Lower lobe of right lung (tissue), 2 donors: ENCODE data around the gene JAML. TPM values are rescaled to one million over a fixed set of nuclear protein-coding genes. Genes with fewer than 3 reads are reported as not detected.

Experiments
- ATAC-seq, 2 donors: fragments of 200-7000 bp; cut with Tn5 transposase; one replicate each; pipeline ENCODE4 v1.9.1; 2020 to 2022; ENCODE audit warnings: mild to moderate bottlenecking in 2 of 2, moderate library complexity in 2 of 2
- DNase-seq: peaks from one replicate; pipeline ENCODE4 v3.0.0-alpha.2; 2020
- H3K27ac ChIP-seq: fragments of 200-600 bp; one replicate; pipeline ENCODE4 v1.8.0; 2022
- H3K27me3 ChIP-seq: fragments of 200-600 bp; one replicate; pipeline ENCODE4 v1.8.0; 2022; ENCODE audit warnings: low read depth
- H3K36me3 ChIP-seq: fragments of 200-600 bp; one replicate; pipeline ENCODE4 v1.8.0; 2022; ENCODE audit warnings: mild to moderate bottlenecking
- H3K4me1 ChIP-seq: fragments of 200-600 bp; one replicate; pipeline ENCODE4 v1.8.0; 2022
- H3K4me3 ChIP-seq: fragments of 200-600 bp; one replicate; pipeline ENCODE4 v1.8.0; 2022; ENCODE audit warnings: mild to moderate bottlenecking
- H3K9me3 ChIP-seq: fragments of 200-600 bp; one replicate; pipeline ENCODE4 v1.8.0; 2022
- CTCF ChIP-seq: fragments of 200-600 bp; IDR thresholded peaks from one replicate; pipeline ENCODE4 v1.8.0; 2022; ENCODE audit warnings: antibody characterized with exemption, mild to moderate bottlenecking
- intact Hi-C: fragments of 100-400 bp; cut with DNase I; formaldehyde crosslinking; loops from one replicate; pipeline ENCODE4 v1.11.0; 2022
- total RNA-seq: library from RNA; stranded (reverse); fragmentation: NEBNext Ultra II Directional; extraction: Animal tissue kit (Norgen Biotek cat#: 25700); gene quantifications from one replicate; pipeline ENCODE4 v1.2.1, GENCODE V29; 2021
- donor health status: DM: no; HTN: yes; CAD: no; lungs with severe emphysema.

Gene JAML
- total RNA-seq, 1 donor from 2014 or later, result 163 TPM

DNA sequence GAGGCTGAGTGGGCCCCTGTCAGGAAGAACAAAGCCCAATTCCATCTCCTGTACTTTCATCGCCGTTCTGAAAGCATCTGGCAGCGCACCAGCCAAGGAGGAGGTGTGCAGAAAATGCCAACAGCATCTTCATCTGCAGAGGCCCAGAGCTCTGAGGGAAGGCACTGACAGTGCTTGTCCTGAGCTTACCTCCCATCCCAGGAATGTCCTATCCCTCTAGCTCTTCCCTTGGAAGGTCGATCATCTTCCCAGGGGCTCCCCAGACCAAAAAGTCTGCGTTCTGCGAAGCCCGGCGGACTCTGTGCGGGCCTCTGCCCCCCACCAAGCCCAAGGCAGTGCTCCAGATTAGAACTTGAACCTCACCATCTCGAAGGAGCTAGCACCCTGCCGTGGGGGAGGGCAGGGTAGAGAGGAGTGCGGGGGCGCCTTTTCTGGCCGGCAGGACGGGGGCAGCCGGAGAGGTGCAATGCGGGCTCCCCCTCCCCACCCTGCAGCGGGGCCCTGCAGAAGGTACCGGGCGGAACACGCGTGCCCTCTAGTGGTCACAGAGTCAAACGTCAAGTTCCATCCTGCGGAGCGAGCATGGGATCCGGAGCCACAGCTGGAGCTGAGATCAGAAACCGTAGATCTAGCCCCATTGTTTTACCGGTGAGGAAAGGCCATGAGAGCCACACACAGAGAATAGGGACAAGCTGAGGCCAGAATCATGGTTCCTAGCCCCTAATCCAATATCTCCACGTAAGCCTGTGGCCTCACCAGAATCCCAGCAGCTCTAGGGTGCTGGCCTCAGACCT, 53.3 kb downstream of the JAML start:
- ATAC-seq (peak; percentile 82 to 86), DNase-seq (peak; percentile 82)
- intact Hi-C loops, result no loop called here
- Histone ChIP-seq H3K36me3 (no peaks in the 10 kb centered on the region), H3K4me3 (no peak overlapping the region), H3K27ac (no peak overlapping the region), H3K4me1 (peaks cover 23% of the 10 kb centered on the region), H3K27me3 (no peaks in the 10 kb centered on the region), H3K9me3 (no peaks in the 10 kb centered on the region)
- peak; percentile 92 for TF ChIP-seq CTCF

DNA sequence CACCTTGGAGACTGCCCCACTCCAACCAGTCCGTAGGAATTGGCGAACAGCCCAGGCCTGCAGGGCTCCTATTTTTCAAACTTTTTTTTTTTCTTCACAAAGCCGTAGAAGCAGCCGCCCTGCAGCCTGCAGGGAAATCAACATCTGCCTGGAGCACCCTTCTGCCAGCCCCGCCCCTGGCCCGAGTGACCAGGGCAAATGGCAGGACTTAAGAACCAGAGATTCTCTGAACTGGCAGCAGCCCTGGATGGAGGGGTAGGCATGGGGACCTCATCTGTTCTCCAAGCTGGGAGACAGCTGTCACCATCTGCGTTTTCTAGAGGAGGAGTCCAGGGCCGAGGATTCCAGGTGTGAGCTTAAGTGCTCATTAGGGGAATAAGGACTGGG, 53.9 kb downstream of the JAML start:
- Histone ChIP-seq H3K27ac (no peak overlapping the region), H3K9me3 (no peaks in the 10 kb centered on the region), H3K4me3 (no peak overlapping the region), H3K27me3 (no peaks in the 10 kb centered on the region), H3K4me1 (peaks cover 22% of the 10 kb centered on the region), H3K36me3 (no peaks in the 10 kb centered on the region)
- no peak for TF ChIP-seq CTCF
- no peak for DNase-seq
- ATAC-seq, result peak in 1 of 2 donors; percentile 4
- intact Hi-C loops, result no loop called here

GRCh38 chr11:118170231-118170630, 54.6 kb downstream of the JAML start:
- H3K4me3 ChIP-seq, result no peak overlapping the region
- ATAC-seq (no peak), DNase-seq (no peak)
- intact Hi-C loops, result no loop called here
- H3K9me3 ChIP-seq, result no peaks in the 10 kb centered on the region
- H3K27ac ChIP-seq, result no peak overlapping the region
- no peak for TF ChIP-seq CTCF
- no peaks in the 10 kb centered on the region for H3K27me3 ChIP-seq
- no peaks in the 10 kb centered on the region for H3K36me3 ChIP-seq
- H3K4me1 ChIP-seq, result peaks cover 16% of the 10 kb centered on the region

- H3K4me1 ChIP-seq, result peaks cover 9% of the 10 kb centered on the region
- H3K27ac ChIP-seq, result no peak overlapping the region
- ATAC-seq (no peak), DNase-seq (no peak)
- H3K4me3 ChIP-seq, result no peak overlapping the region
- H3K27me3 ChIP-seq, result no peaks in the 10 kb centered on the region
- H3K36me3 ChIP-seq, result no peaks in the 10 kb centered on the region
- TF ChIP-seq CTCF, result no peak
- H3K9me3 ChIP-seq, result no peaks in the 10 kb centered on the region
- intact Hi-C loops, result no loop called here
Observed at GRCh38 chr11:118169300-118170140, 55.3 kb downstream of the JAML start.

DNA sequence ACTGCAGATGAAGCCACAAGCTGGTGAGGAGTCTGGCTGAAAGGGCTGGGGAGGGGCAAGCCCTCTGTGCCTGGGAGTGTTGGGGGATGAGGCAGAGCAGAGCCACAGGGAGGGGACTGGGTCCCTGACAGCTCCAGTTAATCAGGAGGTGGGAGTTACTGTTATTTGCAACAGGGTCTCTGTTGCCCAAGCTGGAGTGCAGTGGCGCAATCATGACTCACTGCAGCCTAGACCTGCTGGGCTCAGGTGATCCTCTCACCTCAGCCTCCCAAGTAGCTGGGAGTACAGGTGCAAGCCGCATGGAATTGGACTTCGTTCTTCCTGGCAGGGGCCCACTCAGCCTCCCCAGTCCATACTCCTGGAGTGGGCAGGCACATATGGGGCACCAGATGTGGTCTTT, 56.1 kb downstream of the JAML start:
- DNase-seq, result no peak
- ATAC-seq, result no peak
- Histone ChIP-seq H3K9me3 (no peaks in the 10 kb centered on the region), H3K4me1 (peaks cover 8% of the 10 kb centered on the region), H3K4me3 (no peak overlapping the region), H3K27me3 (no peaks in the 10 kb centered on the region), H3K36me3 (no peaks in the 10 kb centered on the region), H3K27ac (no peak overlapping the region)
- intact Hi-C loops, result no loop called here
- no peak for TF ChIP-seq CTCF
